BLaER1 treated with 17β-estradiol and CSF1 and Interleukin-3, amounts not matched to agents 10 nM and 100 nM (cell line): ENCODE data around the gene CDKN1C.
A peak's percentile ranks its signal among the peaks of the same experiment; 100 is the strongest.

Experiments
- H3K27ac ChIP-seq, 11 experiments: shearing (Covaris generic); formaldehyde crosslinking; 2 replicates each; pipeline ENCODE4 v1.8.1; 2022
- H3K27me3 ChIP-seq, 11 experiments: shearing (Covaris generic); formaldehyde crosslinking; 2 replicates each; pipeline ENCODE4 v1.8.1; 2022
- H3K36me3 ChIP-seq, 11 experiments: shearing (Covaris generic); formaldehyde crosslinking; 2 replicates each; pipeline ENCODE4 v1.8.1; 2022
- H3K4me1 ChIP-seq, 10 experiments: shearing (Covaris generic); formaldehyde crosslinking; 2 replicates each; pipeline ENCODE4 v1.8.1; 2022
- H3K4me2 ChIP-seq, 11 experiments: shearing (Covaris generic); formaldehyde crosslinking; 2 replicates each; pipeline ENCODE4 v1.8.1; 2022
- H3K4me3 ChIP-seq, 10 experiments: shearing (Covaris generic); formaldehyde crosslinking; 2 replicates each; pipeline ENCODE4 v1.8.1; 2022
- H3K9ac ChIP-seq, 11 experiments: shearing (Covaris generic); formaldehyde crosslinking; 2 replicates each; pipeline ENCODE4 v1.8.1; 2022
- H3K9me3 ChIP-seq, 11 experiments: shearing (Covaris generic); formaldehyde crosslinking; replicated peaks in 1 of 11; 2 replicates each; pipeline ENCODE4 v1.8.1; 2022
- H4K20me1 ChIP-seq, 11 experiments: shearing (Covaris generic); formaldehyde crosslinking; 2 replicates each; pipeline ENCODE4 v1.8.1; 2022
- Cebpa-rat ChIP-seq, 11 experiments: shearing (Covaris generic); IDR thresholded peaks; 2 replicates each; pipeline ENCODE4 v1.8.1; 2022

Gene CDKN1C

GRCh38 chr11:2869561-2870427, 15.8 kb downstream of the CDKN1C start:
- no peaks in the 10 kb centered on the region for H4K20me1 ChIP-seq
- peak overlapping the region; percentile 58 to 85 (median 78) for H3K4me2 ChIP-seq
- H3K36me3 ChIP-seq, result peaks cover 0 to 7% (median 0%) of the 10 kb centered on the region in 11 experiments; a peak in 1 of 22 replicates
- H3K4me3 ChIP-seq, result no peak overlapping the region
- no peak for TF ChIP-seq Cebpa-rat (IDR thresholded peaks at IDR 0.05)
- H3K9me3 ChIP-seq, result peaks cover 5 to 12% (median 10%) of the 10 kb centered on the region in 11 experiments
- no peak overlapping the region for H3K27ac ChIP-seq
- peaks cover 18 to 40% (median 34%) of the 10 kb centered on the region in 10 experiments for H3K4me1 ChIP-seq
- no peak overlapping the region for H3K9ac ChIP-seq
- peaks cover 19 to 41% (median 32%) of the 10 kb centered on the region in 11 experiments for H3K27me3 ChIP-seq

GRCh38 chr11:2869134-2869526, 16.4 kb downstream of the CDKN1C start:
- peak overlapping the region in 9 of 11 experiments; percentile 2 to 70 (median 44); a peak in 11 of 22 replicates for H3K4me2 ChIP-seq
- no peaks in the 10 kb centered on the region for H4K20me1 ChIP-seq
- TF ChIP-seq Cebpa-rat (IDR thresholded peaks at IDR 0.05), result no peak
- H3K27me3 ChIP-seq, result peaks cover 19 to 41% (median 32%) of the 10 kb centered on the region in 11 experiments
- no peaks in the 10 kb centered on the region; a peak in 1 of 22 replicates for H3K36me3 ChIP-seq
- no peak overlapping the region for H3K4me3 ChIP-seq
- no peak overlapping the region for H3K9ac ChIP-seq
- peaks cover 0 to 5% (median 3%) of the 10 kb centered on the region in 11 experiments; a peak in 17 of 22 replicates for H3K9me3 ChIP-seq
- H3K4me1 ChIP-seq, result peaks cover 18 to 46% (median 41%) of the 10 kb centered on the region in 10 experiments
- no peak overlapping the region for H3K27ac ChIP-seq

- no peak for TF ChIP-seq Cebpa-rat (IDR thresholded peaks at IDR 0.05)
- H3K9ac ChIP-seq, result no peak overlapping the region
- peaks cover 0 to under 1% (median 0%) of the 10 kb centered on the region in 11 experiments; a peak in 1 of 22 replicates for H3K9me3 ChIP-seq
- H3K4me3 ChIP-seq, result no peak overlapping the region
- peak overlapping the region; percentile 22 to 70 (median 45); a peak in 20 of 22 replicates for H3K4me2 ChIP-seq
- no peaks in the 10 kb centered on the region for H4K20me1 ChIP-seq
- peaks cover 18 to 51% (median 45%) of the 10 kb centered on the region in 10 experiments for H3K4me1 ChIP-seq
- no peak overlapping the region for H3K27ac ChIP-seq
- H3K36me3 ChIP-seq, result no peaks in the 10 kb centered on the region
- peaks cover 19 to 41% (median 32%) of the 10 kb centered on the region in 11 experiments for H3K27me3 ChIP-seq
Observed at GRCh38 chr11:2868506-2869133, 17.0 kb downstream of the CDKN1C start.

GRCh38 chr11:2867722-2868505, 17.7 kb downstream of the CDKN1C start:
- H4K20me1 ChIP-seq, result no peaks in the 10 kb centered on the region
- H3K9me3 ChIP-seq, result no peaks in the 10 kb centered on the region; a peak in 1 of 22 replicates
- peaks cover 18 to 58% (median 52%) of the 10 kb centered on the region in 10 experiments for H3K4me1 ChIP-seq
- no peaks in the 10 kb centered on the region for H3K36me3 ChIP-seq
- H3K27ac ChIP-seq, result no peak overlapping the region
- peak overlapping the region; percentile 22 to 70 (median 45); a peak in 17 of 22 replicates for H3K4me2 ChIP-seq
- TF ChIP-seq Cebpa-rat (IDR thresholded peaks at IDR 0.05), result no peak
- no peak overlapping the region for H3K4me3 ChIP-seq
- no peak overlapping the region for H3K9ac ChIP-seq
- peaks cover 19 to 41% (median 32%) of the 10 kb centered on the region in 11 experiments for H3K27me3 ChIP-seq

- Histone ChIP-seq H3K9me3 (no peaks in the 10 kb centered on the region; a peak in 1 of 22 replicates), H3K9ac (no peak overlapping the region), H3K27me3 (peaks cover 19 to 41% (median 32%) of the 10 kb centered on the region in 11 experiments), H3K4me3 (no peak overlapping the region), H3K4me2 (no peak overlapping the region), H3K36me3 (no peaks in the 10 kb centered on the region), H4K20me1 (no peaks in the 10 kb centered on the region), H3K4me1 (peaks cover 18 to 59% (median 52%) of the 10 kb centered on the region in 10 experiments), H3K27ac (no peak overlapping the region)
- no peak for TF ChIP-seq Cebpa-rat (IDR thresholded peaks at IDR 0.05)
Observed at GRCh38 chr11:2867142-2867541, 18.4 kb downstream of the CDKN1C start.

- Histone ChIP-seq H3K9me3 (no peaks in the 10 kb centered on the region; a peak in 1 of 22 replicates), H3K27me3 (peaks cover 19 to 40% (median 30%) of the 10 kb centered on the region in 11 experiments)
Observed at GRCh38 chr11:2865922-2866577, 19.5 kb downstream of the CDKN1C start.

GRCh38 chr11:2864901-2865300, 20.7 kb downstream of the CDKN1C start:
- peaks cover 13 to 29% (median 19%) of the 10 kb centered on the region in 11 experiments for H3K27me3 ChIP-seq

More at GRCh38 chr11:2865922-2866577, 19.5 kb downstream of the CDKN1C start:
- Histone ChIP-seq H3K36me3 (no peaks in the 10 kb centered on the region), H3K27ac (no peak overlapping the region), H3K4me1 (peaks cover 10 to 54% (median 42%) of the 10 kb centered on the region in 10 experiments), H3K4me2 (no peak overlapping the region), H3K9ac (no peak overlapping the region), H4K20me1 (no peaks in the 10 kb centered on the region), H3K4me3 (no peak overlapping the region)
- TF ChIP-seq Cebpa-rat (IDR thresholded peaks at IDR 0.05), result no peak

GRCh38 chr11:2863276-2863618, 22.3 kb downstream of the CDKN1C start:
- Histone ChIP-seq H3K9ac (peak overlapping the region in 2 of 11 experiments; percentile 17 to 41; a peak in 1 of 22 replicates), H3K4me1 (peaks cover 0 to 49% (median 35%) of the 10 kb centered on the region in 10 experiments; a peak in 18 of 20 replicates), H3K4me3 (no peak overlapping the region), H3K27me3 (peaks cover 0 to 12% (median 3%) of the 10 kb centered on the region in 11 experiments; a peak in 11 of 22 replicates), H4K20me1 (0 out of 22 replicates have a peak, but pooled peaks cover 0 to 3% (median 0%) of the 10 kb centered on the region in 11 experiments), H3K36me3 (no peaks in the 10 kb centered on the region), H3K27ac (0 out of 22 replicates have a peak overlapping the region, but pooled peaks of 1 of the 11 experiments have one; percentile 2), H3K4me2 (peak overlapping the region in 8 of 11 experiments; percentile 3 to 66 (median 49); a peak in 8 of 22 replicates), H3K9me3 (no peaks in the 10 kb centered on the region)
- TF ChIP-seq Cebpa-rat (IDR thresholded peaks at IDR 0.05), result no peak

More at GRCh38 chr11:2864901-2865300, 20.7 kb downstream of the CDKN1C start:
- TF ChIP-seq Cebpa-rat (IDR thresholded peaks at IDR 0.05), result no peak
- H3K9ac ChIP-seq, result no peak overlapping the region
- H4K20me1 ChIP-seq, result no peaks in the 10 kb centered on the region
- no peaks in the 10 kb centered on the region; a peak in 1 of 22 replicates for H3K9me3 ChIP-seq
- no peaks in the 10 kb centered on the region for H3K36me3 ChIP-seq
- no peak overlapping the region for H3K4me3 ChIP-seq
- peak overlapping the region in 8 of 11 experiments; percentile 41 to 66 (median 57); a peak in 16 of 22 replicates for H3K4me2 ChIP-seq
- H3K27ac ChIP-seq, result peak overlapping the region in 1 of 11 experiments; percentile 3; a peak in 1 of 22 replicates
- peaks cover 0 to 52% (median 40%) of the 10 kb centered on the region in 10 experiments; a peak in 18 of 20 replicates for H3K4me1 ChIP-seq
